ENCODE results near the gene CD37. TPM values are rescaled to one million over a fixed set of nuclear protein-coding genes. Genes with fewer than 3 reads are reported as not detected.
"Not testable (repeated sequence)": the region's sequence is repeated elsewhere in the genome, so short reads cannot be mapped to it uniquely, and the experiment has no call there.

The CD37 gene
- total RNA-seq, 1 donor from 2014 or later: 0.82 TPM

- FAIRE-seq (no peak), DNase-seq (ENCODE audit: low spot score in 2 of 2) (no peak)
Observed at GRCh38 chr19:49368711-49369358, 33.6 kb downstream of the CD37 start.

GRCh38 chr19:49371184-49371583 lies 36.0 kb downstream of the CD37 start:
- FAIRE-seq: no peak
- no peak for DNase-seq (ENCODE audit: low spot score in 2 of 2)

GRCh38 chr19:49373174-49373573 lies 38.0 kb downstream of the CD37 start:
- FAIRE-seq; DNase-seq (ENCODE audit: low spot score in 2 of 2): not testable (repeated sequence)

- no peak for DNase-seq (ENCODE audit: low spot score in 2 of 2)
- FAIRE-seq: no peak
Observed at GRCh38 chr19:49374665-49375434, 39.6 kb downstream of the CD37 start.

- no peak for FAIRE-seq
- DNase-seq (ENCODE audit: low spot score in 2 of 2): no peak
Observed at GRCh38 chr19:49378512-49378911, 43.3 kb downstream of the CD37 start.

GRCh38 chr19:49380391-49380790 lies 45.2 kb downstream of the CD37 start:
- no peak for DNase-seq (ENCODE audit: low spot score in 2 of 2)
- FAIRE-seq: no peak

- FAIRE-seq: no peak
- no peak for DNase-seq (ENCODE audit: low spot score in 2 of 2)
Observed at GRCh38 chr19:49382639-49383038, 47.4 kb downstream of the CD37 start.

GRCh38 chr19:49383599-49383998 lies 48.4 kb downstream of the CD37 start:
- FAIRE-seq (no peak), DNase-seq (ENCODE audit: low spot score in 2 of 2) (no peak)

- no peak for FAIRE-seq
- peak; percentile 40 to 65 for DNase-seq (ENCODE audit: low spot score in 2 of 2)
Observed at GRCh38 chr19:49387936-49388372, 52.7 kb downstream of the CD37 start, which contains the start of gene KASH5. TSS of gene KASH5 (plus strand) at chr19:49388249. CDS start at chr19:49390884, 2,635 bp downstream.

GRCh38 chr19:49389406-49389805 lies 54.2 kb downstream of the CD37 start:
- DNase-seq (ENCODE audit: low spot score in 2 of 2) (no peak), FAIRE-seq (no peak)

Small RNA genes lying within 50 kb of the gene (small RNA-seq; reads per million reads assigned to genes)
- gene MIR4324: not detected

Other genes with a start within 250 kb of the CD37 start
- 99.5 TPM for gene SNRNP70, start 250.0 kb upstream of the CD37 start, total RNA-seq
- 31.0 TPM for gene LIN7B, start 221.0 kb upstream of the CD37 start, total RNA-seq
- 1.2 TPM for gene C19orf73, start 216.3 kb upstream of the CD37 start, total RNA-seq
- gene PPFIA3, start 215.9 kb upstream of the CD37 start, total RNA-seq: 47.7 TPM
- gene HRC, start 180.0 kb upstream of the CD37 start, total RNA-seq: 0.41 TPM
- gene TRPM4, start 177.6 kb upstream of the CD37 start, total RNA-seq: 4.1 TPM
- gene SLC6A16, start 10.2 kb upstream of the CD37 start, total RNA-seq: not detected
- 5.3 TPM for gene TEAD2, start 27.0 kb downstream of the CD37 start, total RNA-seq
- 1.2 TPM for gene DKKL1, start 28.5 kb downstream of the CD37 start, total RNA-seq
- not detected for gene KASH5, start 52.8 kb downstream of the CD37 start, total RNA-seq
- gene PTH2, start 88.0 kb downstream of the CD37 start, total RNA-seq: not detected
- gene GFY, start 90.0 kb downstream of the CD37 start, total RNA-seq: not detected
- 13.9 TPM for gene SLC17A7, start 106.1 kb downstream of the CD37 start, total RNA-seq
- gene PIH1D1, start 116.4 kb downstream of the CD37 start, total RNA-seq: 60.7 TPM
- gene ALDH16A1, start 117.8 kb downstream of the CD37 start, total RNA-seq: 11.8 TPM
- gene FLT3LG, start 138.8 kb downstream of the CD37 start, total RNA-seq: 0.41 TPM
- gene RPL13A, start 152.2 kb downstream of the CD37 start, total RNA-seq: 2,981 TPM
- gene RPS11, start 161.0 kb downstream of the CD37 start, total RNA-seq: 4,137 TPM
- 13.0 TPM for gene FCGRT, start 177.3 kb downstream of the CD37 start, total RNA-seq
- gene RCN3, start 192.6 kb downstream of the CD37 start, total RNA-seq: 2.4 TPM
- 33.4 TPM for gene NOSIP, start 245.2 kb downstream of the CD37 start, total RNA-seq
- 0.41 TPM for gene PRRG2, start 245.9 kb downstream of the CD37 start, total RNA-seq

Measured in frontal cortex (tissue), 4 donors.